Measurements from ENCODE around the gene EFNB3. TPM values are rescaled to one million over a fixed set of nuclear protein-coding genes. Genes with fewer than 3 reads are reported as not detected.

Gene EFNB3
- total and polyA plus RNA-seq, 2 of the 8 experiments (the other 6 are each of a cell fraction or from before 2014, with no cell fraction given) = 15.0 to 27.3 TPM

DNA sequence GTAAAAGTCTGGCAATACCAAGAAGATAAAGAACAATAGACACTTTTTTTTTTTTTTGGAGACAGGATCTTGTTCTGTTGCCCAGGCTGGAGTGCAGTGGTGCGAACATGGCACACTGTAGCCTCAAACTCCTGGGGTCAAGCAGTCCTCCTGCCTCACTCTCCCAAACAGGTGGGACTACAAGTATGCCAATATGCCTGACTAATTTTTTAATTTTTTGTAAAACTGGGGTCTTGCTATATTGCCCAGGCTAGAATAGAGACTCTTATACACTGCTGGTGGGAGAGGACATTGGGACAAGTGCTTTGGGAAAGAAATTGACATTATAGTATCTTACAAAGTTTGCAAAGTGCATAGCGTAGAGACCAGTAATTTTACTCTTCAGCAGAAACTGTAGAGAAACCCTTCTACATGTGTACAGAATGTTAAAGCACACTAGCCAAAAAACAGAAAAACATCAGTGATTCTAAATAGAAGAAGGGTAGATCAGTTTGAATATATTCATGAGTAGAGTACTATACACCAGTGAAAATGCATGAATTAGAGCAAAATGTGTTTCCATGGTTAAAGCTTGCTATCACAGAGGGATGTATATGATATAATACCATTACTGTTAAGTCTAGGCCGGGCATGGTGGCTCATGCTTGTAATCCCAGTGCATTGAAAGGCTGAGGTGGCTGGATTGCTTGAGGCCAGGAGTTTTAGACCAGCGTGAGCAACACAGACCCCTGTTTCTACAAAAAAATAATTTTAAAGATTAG lies 7.0 kb upstream of the EFNB3 start:
- H3K27me3 ChIP-seq (replicated peaks in 1 of 4; ENCODE audit: control insufficient read depth in 3 of 4, extremely low read depth in 1 of 4, insufficient read depth in 3 of 4, low read length in 3 of 4) = no peaks in the 10 kb centered on the region
- DNase-seq (ENCODE audit: low read depth in 1 of 2, low spot score in 2 of 2) (no peak), FAIRE-seq (no peak)
- peaks cover 4 to 9% (median 6%) of the 10 kb centered on the region in 4 experiments; a peak in 5 of 8 replicates for H3K36me3 ChIP-seq (ENCODE audit: control insufficient read depth in 2 of 4, insufficient read depth in 4 of 4, low read length in 3 of 4)
- H3K18ac ChIP-seq (ENCODE audit: extremely low read depth, low read length) = no peak overlapping the region
- no peak overlapping the region for H4K91ac ChIP-seq (replicated peaks; ENCODE audit: insufficient read length, low read length)
- no peak overlapping the region for H3K56ac ChIP-seq (replicated peaks; ENCODE audit: insufficient read length, low read depth, low read length)
- H3K4ac ChIP-seq (replicated peaks; ENCODE audit: insufficient read length, low read depth, low read length) = no peak overlapping the region
- H2BK120ac ChIP-seq (replicated peaks; ENCODE audit: low read depth, low read length) = no peak overlapping the region
- H4K5ac ChIP-seq (ENCODE audit: insufficient read length, low read depth, low read length) = no peak overlapping the region
- peaks cover 0 to under 1% (median under 1%) of the 10 kb centered on the region in 4 experiments; a peak in 5 of 7 replicates for H3K4me1 ChIP-seq (replicated peaks in 1 of 4; ENCODE audit: control insufficient read depth in 3 of 4, insufficient read depth in 4 of 4, low read length in 3 of 4)
- H3K79me2 ChIP-seq (ENCODE audit: control insufficient read depth in 1 of 2, insufficient read depth in 2 of 2, low read length in 2 of 2) = no peaks in the 10 kb centered on the region
- H3K23ac ChIP-seq (ENCODE audit: insufficient read length) = no peak overlapping the region
- H3K4me2 ChIP-seq (ENCODE audit: insufficient read depth in 1 of 2, low read depth in 2 of 2, low read length in 2 of 2) = no peak overlapping the region
- H2BK12ac ChIP-seq (ENCODE audit: low read depth, low read length) = no peak overlapping the region
- H2BK20ac ChIP-seq (ENCODE audit: low read length) = no peak overlapping the region
- no peaks in the 10 kb centered on the region for H3K9me3 ChIP-seq (ENCODE audit: insufficient read depth in 2 of 2, low read depth in 1 of 2, low read length in 1 of 2)
- ChIA-PET POLR2A (ENCODE audit: partially characterized antibody) (interaction anchor here (11.4 kb wide), 1 partner anchor 10 kb away, joined by 186 read pairs; the partner anchor contains the start of genes TP53 and WRAP53), CTCF (ENCODE audit: partially characterized antibody) (no interaction called here)
- no peak overlapping the region for H3K9ac ChIP-seq (replicated peaks in 1 of 4; ENCODE audit: extremely low read depth in 1 of 4, low read depth in 3 of 4, low read length in 3 of 4)
- H3K4me3 ChIP-seq (ENCODE audit: extremely low read depth in 1 of 4, insufficient read depth in 2 of 4, low read depth in 3 of 4, low read length in 4 of 4) = no peak overlapping the region
- no peak overlapping the region for H4K8ac ChIP-seq (ENCODE audit: extremely low read depth, insufficient read depth, low read length)
- H3K23me2 ChIP-seq (ENCODE audit: low read depth, low read length) = no peaks in the 10 kb centered on the region
- no peak overlapping the region for H2AK5ac ChIP-seq (ENCODE audit: low read depth, low read length)
- H3K27ac ChIP-seq (ENCODE audit: low read depth, low read length) = no peak overlapping the region
- H2AFZ ChIP-seq (ENCODE audit: low read length) = no peak overlapping the region
- H3K79me1 ChIP-seq (ENCODE audit: low read depth, low read length) = no peaks in the 10 kb centered on the region
- H3K14ac ChIP-seq (ENCODE audit: insufficient read length) = no peak overlapping the region
- 94% methylated on average over 4 of the region's 4 CpGs; no CpG with 5 or more reads in 1 of the 2 experiments for WGBS, 2 experiments (ENCODE audit: extremely low coverage in 1 of 2, insufficient coverage in 1 of 2, insufficient read length in 1 of 2, insufficient replicate concordance in 2 of 2, low coverage in 1 of 2, low lambda C conversion rate in 2 of 2, missing lambda C conversion rate in 1 of 2)
- no peak overlapping the region for H2BK15ac ChIP-seq (ENCODE audit: low read length)
- peaks cover 0 to 2% of the 10 kb centered on the region in 2 experiments for H4K20me1 ChIP-seq (replicated peaks in 1 of 2; ENCODE audit: control insufficient read depth in 1 of 2, insufficient read depth in 2 of 2, low read length in 2 of 2)
- no peak overlapping the region for H2BK5ac ChIP-seq (ENCODE audit: low read depth, low read length)
- TF ChIP-seq BRCA1 (IDR thresholded peaks at IDR 0.05; ENCODE audit: low read depth, low read length) = no peak
- no peak for TF ChIP-seq CTBP2 (IDR thresholded peaks at IDR 0.05; ENCODE audit: borderline replicate concordance, insufficient read depth, insufficient read length, low read length)
- no peak for TF ChIP-seq EP300 (IDR thresholded peaks at IDR 0.05; ENCODE audit: borderline replicate concordance in 1 of 2, low read depth in 2 of 2, low read length in 2 of 2)
- TF ChIP-seq KDM4A (IDR thresholded peaks at IDR 0.05; ENCODE audit: low read depth, low read length, severe bottlenecking) = no peak
- TF ChIP-seq EZH2 (IDR thresholded peaks at IDR 0.05; ENCODE audit: low read depth, low read length, severe bottlenecking) = no peak
- TF ChIP-seq CEBPB (IDR thresholded peaks at IDR 0.05; ENCODE audit: low read depth, low read length) = no peak
- TF ChIP-seq BCL11A (IDR thresholded peaks at IDR 0.05; ENCODE audit: low read depth in 2 of 2, low read length in 2 of 2) = no peak

All from H1 (cell line).